PFSK-1 (cell line): ENCODE data around the gene MST1R.

Experiments
- POLR2AphosphoS5 ChIP-seq: IDR thresholded peaks from 2 replicates; pipeline ENCODE4 v1.6.1; 2012; ENCODE audit warnings: low read depth, mild to moderate bottlenecking, control low read depth, low read length, moderate library complexity
- REST ChIP-seq, 2 experiments: IDR thresholded peaks; 2 replicates each; pipeline versions ENCODE4 v1.6.1 to v1.8.0; 2011 to 2012; ENCODE audit warnings: low read depth in 2 of 2, low read length in 2 of 2, control low read depth in 1 of 2, inconsistent platforms in 1 of 2, mild to moderate bottlenecking in 1 of 2, moderate library complexity in 1 of 2; ENCODE audit not compliant: insufficient read depth in 1 of 2
- TAF1 ChIP-seq: IDR thresholded peaks from 2 replicates; pipeline ENCODE4 v1.6.1; 2012; ENCODE audit warnings: low read length, control low read depth, borderline replicate concordance; ENCODE audit not compliant: insufficient read depth

- TF ChIP-seq POLR2AphosphoS5 (no peak), TAF1 (no peak), REST (IDR thresholded peaks at IDR 0.05; ENCODE audit: insufficient read depth in 1 of 2, low read depth in 2 of 2, low read length in 2 of 2) (no peak)
These were observed 49.3 kb upstream of the MST1R start for GRCh38 chr3:49952924-49953323.
